ENCODE results near the gene CDC42EP4.

DNA sequence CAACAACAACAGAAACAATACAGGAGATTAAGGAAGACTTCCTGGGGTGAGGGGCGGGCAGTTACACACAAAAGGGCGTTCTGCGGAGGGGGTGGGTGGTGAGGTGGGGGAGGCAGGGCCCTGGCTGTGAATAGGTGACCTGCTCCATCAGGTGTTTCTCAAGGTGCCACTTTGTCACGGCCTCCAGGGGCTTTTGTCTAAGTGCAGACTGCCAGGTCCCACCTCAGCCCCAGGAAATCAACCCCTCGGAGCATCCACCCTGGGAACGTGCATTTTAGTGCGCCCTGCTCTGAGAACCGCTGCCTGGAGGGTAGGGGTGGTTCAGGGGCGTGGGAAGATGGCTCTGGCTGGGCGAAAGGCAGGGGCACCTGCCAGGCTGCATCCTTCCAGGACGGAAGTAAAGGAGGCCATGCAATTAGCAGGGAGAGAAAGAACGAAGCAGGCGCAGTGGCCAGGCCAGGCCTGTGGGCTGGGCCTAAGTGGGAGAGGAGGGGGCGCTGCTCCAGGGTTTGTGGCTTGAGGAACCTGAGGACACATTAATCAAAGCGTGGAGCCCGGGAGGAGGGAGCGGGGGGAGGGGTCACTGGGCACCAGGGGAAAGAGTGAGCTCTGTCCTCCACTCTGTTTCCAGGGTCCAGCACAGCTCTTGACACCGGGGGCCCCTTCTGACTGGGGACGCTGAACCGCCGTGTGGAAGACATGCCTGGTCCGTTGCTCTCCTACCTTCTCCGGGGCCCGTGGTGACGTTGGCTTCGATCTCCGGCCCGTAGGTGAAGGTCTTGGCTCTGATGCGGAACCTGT lies 49.4 kb upstream of the CDC42EP4 start:
- TF ChIP-seq, protein P1, sequence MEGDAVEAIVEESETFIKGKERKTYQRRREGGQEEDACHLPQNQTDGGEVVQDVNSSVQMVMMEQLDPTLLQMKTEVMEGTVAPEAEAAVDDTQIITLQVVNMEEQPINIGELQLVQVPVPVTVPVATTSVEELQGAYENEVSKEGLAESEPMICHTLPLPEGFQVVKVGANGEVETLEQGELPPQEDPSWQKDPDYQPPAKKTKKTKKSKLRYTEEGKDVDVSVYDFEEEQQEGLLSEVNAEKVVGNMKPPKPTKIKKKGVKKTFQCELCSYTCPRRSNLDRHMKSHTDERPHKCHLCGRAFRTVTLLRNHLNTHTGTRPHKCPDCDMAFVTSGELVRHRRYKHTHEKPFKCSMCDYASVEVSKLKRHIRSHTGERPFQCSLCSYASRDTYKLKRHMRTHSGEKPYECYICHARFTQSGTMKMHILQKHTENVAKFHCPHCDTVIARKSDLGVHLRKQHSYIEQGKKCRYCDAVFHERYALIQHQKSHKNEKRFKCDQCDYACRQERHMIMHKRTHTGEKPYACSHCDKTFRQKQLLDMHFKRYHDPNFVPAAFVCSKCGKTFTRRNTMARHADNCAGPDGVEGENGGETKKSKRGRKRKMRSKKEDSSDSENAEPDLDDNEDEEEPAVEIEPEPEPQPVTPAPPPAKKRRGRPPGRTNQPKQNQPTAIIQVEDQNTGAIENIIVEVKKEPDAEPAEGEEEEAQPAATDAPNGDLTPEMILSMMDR (IDR thresholded peaks at IDR 0.05; ENCODE audit: low read depth, low read length, missing input control): no peak
- no peak for TF ChIP-seq YY1 (IDR thresholded peaks at IDR 0.05)
- TF ChIP-seq RAD21 (IDR thresholded peaks at IDR 0.05): no peak
- no peak for TF ChIP-seq TAF1 (conservative IDR thresholded peaks at IDR 0.05)
- TF ChIP-seq JUND (IDR thresholded peaks at IDR 0.05): no peak
- TF ChIP-seq, protein P2, sequence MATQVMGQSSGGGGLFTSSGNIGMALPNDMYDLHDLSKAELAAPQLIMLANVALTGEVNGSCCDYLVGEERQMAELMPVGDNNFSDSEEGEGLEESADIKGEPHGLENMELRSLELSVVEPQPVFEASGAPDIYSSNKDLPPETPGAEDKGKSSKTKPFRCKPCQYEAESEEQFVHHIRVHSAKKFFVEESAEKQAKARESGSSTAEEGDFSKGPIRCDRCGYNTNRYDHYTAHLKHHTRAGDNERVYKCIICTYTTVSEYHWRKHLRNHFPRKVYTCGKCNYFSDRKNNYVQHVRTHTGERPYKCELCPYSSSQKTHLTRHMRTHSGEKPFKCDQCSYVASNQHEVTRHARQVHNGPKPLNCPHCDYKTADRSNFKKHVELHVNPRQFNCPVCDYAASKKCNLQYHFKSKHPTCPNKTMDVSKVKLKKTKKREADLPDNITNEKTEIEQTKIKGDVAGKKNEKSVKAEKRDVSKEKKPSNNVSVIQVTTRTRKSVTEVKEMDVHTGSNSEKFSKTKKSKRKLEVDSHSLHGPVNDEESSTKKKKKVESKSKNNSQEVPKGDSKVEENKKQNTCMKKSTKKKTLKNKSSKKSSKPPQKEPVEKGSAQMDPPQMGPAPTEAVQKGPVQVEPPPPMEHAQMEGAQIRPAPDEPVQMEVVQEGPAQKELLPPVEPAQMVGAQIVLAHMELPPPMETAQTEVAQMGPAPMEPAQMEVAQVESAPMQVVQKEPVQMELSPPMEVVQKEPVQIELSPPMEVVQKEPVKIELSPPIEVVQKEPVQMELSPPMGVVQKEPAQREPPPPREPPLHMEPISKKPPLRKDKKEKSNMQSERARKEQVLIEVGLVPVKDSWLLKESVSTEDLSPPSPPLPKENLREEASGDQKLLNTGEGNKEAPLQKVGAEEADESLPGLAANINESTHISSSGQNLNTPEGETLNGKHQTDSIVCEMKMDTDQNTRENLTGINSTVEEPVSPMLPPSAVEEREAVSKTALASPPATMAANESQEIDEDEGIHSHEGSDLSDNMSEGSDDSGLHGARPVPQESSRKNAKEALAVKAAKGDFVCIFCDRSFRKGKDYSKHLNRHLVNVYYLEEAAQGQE (IDR thresholded peaks at IDR 0.05): no peak
- TF ChIP-seq, protein P3, sequence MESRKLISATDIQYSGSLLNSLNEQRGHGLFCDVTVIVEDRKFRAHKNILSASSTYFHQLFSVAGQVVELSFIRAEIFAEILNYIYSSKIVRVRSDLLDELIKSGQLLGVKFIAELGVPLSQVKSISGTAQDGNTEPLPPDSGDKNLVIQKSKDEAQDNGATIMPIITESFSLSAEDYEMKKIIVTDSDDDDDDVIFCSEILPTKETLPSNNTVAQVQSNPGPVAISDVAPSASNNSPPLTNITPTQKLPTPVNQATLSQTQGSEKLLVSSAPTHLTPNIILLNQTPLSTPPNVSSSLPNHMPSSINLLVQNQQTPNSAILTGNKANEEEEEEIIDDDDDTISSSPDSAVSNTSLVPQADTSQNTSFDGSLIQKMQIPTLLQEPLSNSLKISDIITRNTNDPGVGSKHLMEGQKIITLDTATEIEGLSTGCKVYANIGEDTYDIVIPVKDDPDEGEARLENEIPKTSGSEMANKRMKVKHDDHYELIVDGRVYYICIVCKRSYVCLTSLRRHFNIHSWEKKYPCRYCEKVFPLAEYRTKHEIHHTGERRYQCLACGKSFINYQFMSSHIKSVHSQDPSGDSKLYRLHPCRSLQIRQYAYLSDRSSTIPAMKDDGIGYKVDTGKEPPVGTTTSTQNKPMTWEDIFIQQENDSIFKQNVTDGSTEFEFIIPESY (IDR thresholded peaks at IDR 0.05): no peak
- TF ChIP-seq, protein P4, sequence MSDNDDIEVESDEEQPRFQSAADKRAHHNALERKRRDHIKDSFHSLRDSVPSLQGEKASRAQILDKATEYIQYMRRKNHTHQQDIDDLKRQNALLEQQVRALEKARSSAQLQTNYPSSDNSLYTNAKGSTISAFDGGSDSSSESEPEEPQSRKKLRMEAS (IDR thresholded peaks at IDR 0.05): no peak
- no peak for TF ChIP-seq SP1 (IDR thresholded peaks at IDR 0.05)
- TF ChIP-seq GABPA (IDR thresholded peaks at IDR 0.05 in 1 of 2, conservative IDR thresholded peaks at IDR 0.05 in 1 of 2): no peak
